ENCODE data around the gene CCNQ.
A peak's percentile ranks its signal among the peaks of the same experiment; 100 is the strongest.

CCNQ gene

GRCh38 chrX:153576239-153576870 is 22.6 kb downstream of the CCNQ start:
- DNase-seq (ENCODE audit: low read depth) = no peak

GRCh38 chrX:153573984-153574383 is 25.0 kb downstream of the CCNQ start:
- no peak for DNase-seq (ENCODE audit: low read depth)

DNA sequence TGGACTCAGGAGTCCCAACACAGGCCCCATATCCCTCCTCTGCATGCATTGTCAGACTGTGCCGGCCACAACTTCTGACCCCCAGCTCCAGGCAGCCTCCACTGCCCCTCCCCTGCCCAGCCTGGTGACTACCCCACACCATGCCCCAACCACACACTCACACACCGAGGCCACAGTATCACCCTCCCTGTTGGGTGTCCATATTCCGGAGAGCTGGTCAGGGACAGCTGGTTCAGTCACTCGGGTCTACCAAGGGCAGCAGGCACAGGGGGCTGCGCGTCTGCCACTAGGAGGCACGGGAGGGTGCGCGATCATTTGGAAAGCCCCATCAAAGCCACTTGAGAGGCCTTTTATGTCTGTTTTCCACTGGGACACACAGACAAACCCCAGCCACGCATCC is 26.3 kb downstream of the CCNQ start:
- DNase-seq (ENCODE audit: low read depth) = no peak

- no peak for DNase-seq (ENCODE audit: low read depth)
These were observed 27.4 kb downstream of the CCNQ start for GRCh38 chrX:153571534-153571908.

GRCh38 chrX:153569475-153569874 is 29.5 kb downstream of the CCNQ start:
- no peak for DNase-seq (ENCODE audit: low read depth)

DNA sequence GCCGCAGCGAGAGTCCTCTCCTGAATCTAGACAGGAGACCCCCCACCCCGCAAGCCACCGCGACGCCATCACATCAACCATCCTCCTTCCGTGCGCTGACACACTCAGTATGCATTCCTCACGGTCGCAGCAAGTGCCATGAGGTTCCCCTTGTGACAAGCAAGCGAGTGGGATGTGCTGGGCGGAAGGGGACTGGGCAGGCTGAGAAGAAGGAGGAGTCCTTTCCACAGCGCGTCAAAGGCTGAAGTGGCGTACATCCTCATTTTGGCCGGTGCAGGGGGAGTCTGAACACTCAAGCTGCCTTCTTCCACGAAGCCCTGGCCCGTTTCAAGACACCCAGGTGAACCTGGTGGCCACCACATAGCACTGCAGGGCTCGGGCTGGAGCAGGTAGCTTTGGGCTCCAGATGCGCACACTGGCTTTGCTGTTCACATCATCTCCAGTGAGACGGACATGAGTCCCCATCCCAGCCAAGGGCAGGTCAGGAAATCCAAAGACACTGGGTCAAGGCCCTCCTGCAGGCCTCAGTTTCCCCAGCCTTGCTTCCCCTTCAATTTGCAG is 30.4 kb downstream of the CCNQ start:
- DNase-seq (ENCODE audit: low read depth) = no peak

GRCh38 chrX:153565996-153566580 is 32.9 kb downstream of the CCNQ start:
- DNase-seq (ENCODE audit: low read depth) = no peak

DNA sequence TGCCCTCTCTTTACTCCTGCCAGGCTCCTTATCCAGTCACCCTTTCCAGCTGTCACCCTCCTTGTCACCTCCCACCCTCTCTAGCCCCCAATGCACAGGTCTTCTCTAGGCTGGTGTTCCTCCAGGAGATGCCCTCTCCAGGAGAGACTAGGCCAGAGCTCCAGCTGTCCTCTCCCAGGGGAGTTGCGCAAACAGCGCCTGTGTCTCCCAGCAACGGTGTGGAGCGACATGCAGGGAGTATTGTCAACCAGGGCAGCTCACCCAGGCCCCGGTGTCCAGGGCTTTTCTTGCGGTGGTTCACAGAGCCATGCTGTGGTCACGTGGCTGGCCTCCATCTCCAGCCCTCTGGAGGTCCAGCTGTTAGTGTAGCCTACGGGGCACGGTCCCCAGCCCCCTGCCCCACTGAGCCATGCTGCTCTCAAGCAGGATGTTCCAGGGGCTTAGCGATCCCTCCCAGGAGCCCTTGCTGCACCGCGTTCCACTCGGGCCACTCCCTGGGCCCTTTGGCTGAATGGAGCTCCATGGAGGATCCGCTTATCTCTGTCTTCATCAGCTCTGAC is 34.8 kb downstream of the CCNQ start:
- no peak for DNase-seq (ENCODE audit: low read depth)

DNA sequence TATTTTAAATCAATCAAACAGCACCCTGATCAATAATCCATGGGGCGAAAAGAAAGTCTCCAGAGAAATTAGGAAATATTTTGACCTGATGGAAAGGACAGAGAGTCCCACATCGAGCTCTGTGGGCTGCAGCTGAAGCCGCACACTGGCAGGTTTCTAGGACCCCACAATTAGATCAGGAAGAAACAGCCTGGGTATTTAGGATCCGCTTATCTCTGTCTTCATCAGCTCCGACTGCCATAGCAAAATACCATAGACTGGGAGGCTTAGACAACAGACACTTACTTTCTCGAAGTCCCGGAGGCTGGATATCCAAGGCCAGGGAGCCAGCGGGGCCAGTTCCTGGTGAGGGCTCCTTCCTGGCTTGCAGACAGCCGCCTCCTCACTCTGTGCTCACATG is 36.4 kb downstream of the CCNQ start:
- no peak for DNase-seq (ENCODE audit: low read depth)

DNA sequence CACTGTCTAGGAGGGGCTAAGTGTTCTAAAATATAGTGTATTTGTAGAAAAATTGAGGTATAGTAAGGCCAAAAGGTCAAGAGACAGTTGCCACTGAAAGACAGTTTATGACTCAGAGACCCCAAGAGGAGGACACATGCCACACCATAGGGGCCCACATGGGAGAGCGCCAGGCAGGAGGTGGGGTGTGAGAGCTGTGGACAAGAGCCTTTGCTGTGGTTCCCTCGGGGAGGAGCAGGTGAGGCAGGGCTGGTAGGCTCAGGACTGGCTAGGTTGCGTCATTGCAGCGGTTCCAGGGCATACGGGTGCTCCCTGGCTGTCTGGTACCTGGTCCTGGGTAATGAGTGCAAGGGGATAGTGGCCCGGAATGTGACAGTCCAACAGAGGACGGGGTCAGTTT is 37.6 kb downstream of the CCNQ start:
- no peak for DNase-seq (ENCODE audit: low read depth)

DNA sequence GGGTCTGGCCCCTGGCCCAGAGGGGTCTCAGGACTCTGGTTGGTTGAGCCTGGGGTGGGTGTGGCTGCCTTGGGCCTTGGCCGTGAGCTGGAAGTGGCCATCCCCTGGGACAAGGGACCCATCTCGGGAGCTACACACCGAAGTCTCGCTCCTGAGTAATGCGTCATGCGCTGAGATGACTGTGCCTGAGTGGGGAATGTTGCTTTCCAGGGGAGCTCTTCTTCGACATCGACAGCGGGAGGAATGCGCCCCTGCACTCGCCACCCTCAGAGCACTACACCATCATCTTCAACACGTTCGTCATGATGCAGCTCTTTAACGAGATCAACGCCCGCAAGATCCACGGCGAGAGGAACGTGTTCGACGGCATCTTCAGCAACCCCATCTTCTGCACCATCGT is 38.5 kb downstream of the CCNQ start:
- DNase-seq (ENCODE audit: low read depth) = no peak

DNA sequence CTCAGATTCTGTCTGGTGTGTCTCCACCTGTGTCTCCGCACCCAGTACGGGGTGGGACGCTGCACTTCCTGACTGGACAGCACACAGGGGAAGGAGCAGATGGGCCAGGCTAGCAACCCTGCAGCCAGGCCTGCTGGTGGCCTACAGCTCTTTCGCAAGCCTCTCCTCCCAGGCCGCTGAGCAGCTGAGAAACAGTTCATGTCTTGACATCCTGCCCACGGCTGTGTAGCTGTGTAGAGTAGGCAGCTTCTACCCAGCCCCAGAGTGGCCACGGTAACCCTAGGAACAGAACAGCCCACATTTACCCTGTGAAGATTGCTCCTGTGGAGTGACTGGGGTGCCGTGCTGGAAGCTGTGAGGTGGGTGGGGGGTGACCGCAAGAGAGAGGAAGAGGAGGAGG is 38.9 kb downstream of the CCNQ start:
- DNase-seq (ENCODE audit: low read depth) = no peak

DNA sequence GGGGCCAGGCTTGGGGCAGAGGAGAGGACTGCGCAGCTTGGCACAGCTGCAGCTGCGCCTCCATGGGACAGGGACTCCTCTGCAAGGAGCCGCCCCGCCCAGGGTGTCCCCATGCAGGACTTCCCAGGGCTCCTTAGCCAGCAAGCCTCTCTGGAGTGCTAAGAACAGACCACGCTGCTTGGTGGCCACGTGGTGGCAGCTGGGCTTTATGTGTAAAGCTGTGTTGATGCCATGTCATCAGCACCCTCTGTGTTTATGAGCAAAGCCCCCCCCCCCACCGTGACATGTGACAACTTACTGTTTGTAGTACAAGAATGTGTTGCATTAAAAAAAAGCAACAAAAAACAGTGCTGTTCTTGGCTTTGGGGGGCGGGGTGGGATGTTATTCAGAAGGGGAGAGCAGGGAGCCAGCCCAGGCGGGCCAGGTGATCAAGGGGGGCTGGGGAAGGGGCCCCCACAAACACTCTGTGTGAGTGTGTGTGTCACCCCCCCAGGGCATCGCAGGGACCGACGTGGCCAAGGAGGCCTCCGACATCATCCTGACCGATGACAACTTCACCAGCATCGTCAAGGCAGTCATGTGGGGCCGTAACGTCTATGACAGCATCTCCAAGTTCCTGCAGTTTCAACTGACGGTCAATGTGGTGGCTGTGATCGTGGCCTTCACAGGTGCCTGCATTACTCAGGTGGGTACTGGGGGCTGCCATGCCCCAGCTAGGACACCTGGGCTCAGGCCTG is 41.2 kb downstream of the CCNQ start:
- DNase-seq (ENCODE audit: low read depth) = no peak

- DNase-seq (ENCODE audit: low read depth) = no peak
These were observed 42.2 kb downstream of the CCNQ start for GRCh38 chrX:153556767-153557166.

DNA sequence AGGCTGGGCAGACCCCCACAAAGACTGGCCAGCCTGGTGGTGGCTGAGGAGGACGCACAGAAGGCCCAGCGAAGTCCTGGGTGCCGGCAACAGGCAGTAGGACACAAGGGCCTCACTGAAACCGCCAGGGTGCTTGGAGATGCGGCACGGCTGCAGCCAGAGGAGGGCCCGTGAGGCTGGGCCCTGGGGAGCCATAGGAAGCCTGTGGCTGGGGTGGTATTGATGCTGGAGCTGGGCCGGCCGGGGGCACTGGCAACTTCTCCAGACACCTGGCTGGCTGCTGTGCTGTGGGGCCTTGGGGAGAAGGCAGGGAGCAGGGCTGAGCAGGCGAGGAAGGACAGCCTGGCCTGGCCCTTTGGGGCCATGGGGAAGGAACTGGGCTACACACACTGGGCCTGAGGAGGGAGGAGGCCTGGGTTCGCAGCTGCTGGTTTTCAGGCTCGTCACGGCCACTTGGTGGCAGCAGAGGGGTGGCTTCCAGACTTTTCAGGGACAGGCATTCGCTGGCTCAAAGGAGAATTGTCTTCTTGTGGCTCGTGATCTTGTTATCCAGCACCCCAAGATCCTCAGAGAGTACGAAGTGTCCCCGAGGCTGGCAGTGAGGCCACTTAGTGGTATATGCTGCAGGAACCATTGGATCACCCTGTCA is 44.3 kb downstream of the CCNQ start:
- peak; percentile 30 for DNase-seq (ENCODE audit: low read depth)

- DNase-seq (ENCODE audit: low read depth) = no peak
These were observed 47.8 kb downstream of the CCNQ start for GRCh38 chrX:153551135-153551534.

GRCh38 chrX:153549807-153550206 is 49.1 kb downstream of the CCNQ start:
- no peak for DNase-seq (ENCODE audit: low read depth)

DNA sequence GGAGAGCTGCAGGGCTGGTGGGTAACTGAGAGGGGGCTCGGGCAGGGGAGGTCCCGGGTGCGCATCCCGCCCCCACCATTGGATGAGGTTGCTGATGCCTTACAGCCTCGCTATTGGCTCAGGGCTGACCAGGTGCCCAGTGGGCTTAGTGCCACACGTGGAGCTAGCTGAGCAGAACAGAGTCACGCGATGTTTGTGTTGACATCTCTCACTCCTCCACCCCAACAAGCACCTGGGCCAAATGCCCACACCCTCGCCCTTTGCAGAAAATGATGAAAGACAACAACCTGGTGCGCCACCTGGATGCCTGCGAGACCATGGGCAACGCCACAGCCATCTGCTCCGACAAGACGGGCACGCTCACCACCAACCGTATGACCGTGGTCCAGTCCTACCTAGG is 49.7 kb downstream of the CCNQ start:
- no peak for DNase-seq (ENCODE audit: low read depth)

- DNase-seq (ENCODE audit: low read depth) = no peak
These were observed 51.7 kb downstream of the CCNQ start for GRCh38 chrX:153547195-153547594.

DNA sequence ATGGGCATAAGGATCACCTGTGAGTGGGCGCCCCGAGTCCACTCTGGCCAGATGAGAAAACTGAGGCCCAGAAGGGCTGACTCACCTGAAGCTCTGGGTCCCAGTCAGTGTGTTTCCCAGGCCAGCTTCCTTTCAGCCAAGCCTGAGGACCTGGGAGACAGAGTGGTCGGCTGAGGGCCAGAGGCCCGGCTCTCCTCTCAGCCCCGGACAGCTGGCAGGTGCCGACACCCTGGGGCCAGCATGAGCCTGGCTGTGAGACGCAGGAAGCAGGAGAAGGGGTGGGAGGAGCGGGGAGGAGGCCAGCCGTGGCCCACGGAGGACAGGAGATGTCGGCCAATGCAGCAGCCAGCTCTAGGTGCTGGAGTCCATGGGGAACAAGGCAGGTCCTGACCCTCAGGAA is 52.6 kb downstream of the CCNQ start:
- no peak for DNase-seq (ENCODE audit: low read depth)

DNA sequence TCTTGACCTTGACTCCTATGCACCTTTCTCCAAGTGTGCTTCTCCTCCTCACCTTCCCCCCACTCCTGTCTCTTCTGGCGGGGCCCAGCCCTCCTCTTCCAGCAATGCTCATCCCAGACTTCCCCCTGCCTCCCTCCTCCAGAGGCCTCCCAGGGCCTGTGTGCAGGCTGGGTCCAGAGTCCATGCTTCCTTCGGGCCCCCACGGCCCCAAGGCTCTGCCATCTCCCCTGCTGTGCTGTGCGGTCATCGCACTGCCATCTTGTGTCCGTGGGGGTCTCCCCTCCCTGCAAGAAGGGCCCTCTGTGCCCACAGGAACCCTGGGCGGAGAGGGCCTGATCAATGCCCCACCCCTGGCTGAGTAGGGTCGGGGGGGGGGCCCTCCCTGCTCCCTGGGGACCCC is 54.2 kb downstream of the CCNQ start:
- DNase-seq (ENCODE audit: low read depth) = no peak

- no peak for DNase-seq (ENCODE audit: low read depth)
These were observed 59.0 kb downstream of the CCNQ start for GRCh38 chrX:153539979-153540358.
